ENCODE data around the gene GID4. TPM values are rescaled to one million over a fixed set of nuclear protein-coding genes. Genes with fewer than 3 reads are reported as not detected.

Gene GID4
- total RNA-seq, 3 donors from 2014 or later, result 5.8 to 24.4 (median 5.8) TPM

GRCh38 chr17:18025241-18025944 lies 13.8 kb upstream of the GID4 start:
- Histone ChIP-seq H3K36me3 (ENCODE audit: low read depth) (no peaks in the 10 kb centered on the region), H3K4me1 (ENCODE audit: low read depth) (no peaks in the 10 kb centered on the region), H3K4me3 (no peak overlapping the region), H3K9me3 (no peaks in the 10 kb centered on the region)
- TF ChIP-seq, protein P1, sequence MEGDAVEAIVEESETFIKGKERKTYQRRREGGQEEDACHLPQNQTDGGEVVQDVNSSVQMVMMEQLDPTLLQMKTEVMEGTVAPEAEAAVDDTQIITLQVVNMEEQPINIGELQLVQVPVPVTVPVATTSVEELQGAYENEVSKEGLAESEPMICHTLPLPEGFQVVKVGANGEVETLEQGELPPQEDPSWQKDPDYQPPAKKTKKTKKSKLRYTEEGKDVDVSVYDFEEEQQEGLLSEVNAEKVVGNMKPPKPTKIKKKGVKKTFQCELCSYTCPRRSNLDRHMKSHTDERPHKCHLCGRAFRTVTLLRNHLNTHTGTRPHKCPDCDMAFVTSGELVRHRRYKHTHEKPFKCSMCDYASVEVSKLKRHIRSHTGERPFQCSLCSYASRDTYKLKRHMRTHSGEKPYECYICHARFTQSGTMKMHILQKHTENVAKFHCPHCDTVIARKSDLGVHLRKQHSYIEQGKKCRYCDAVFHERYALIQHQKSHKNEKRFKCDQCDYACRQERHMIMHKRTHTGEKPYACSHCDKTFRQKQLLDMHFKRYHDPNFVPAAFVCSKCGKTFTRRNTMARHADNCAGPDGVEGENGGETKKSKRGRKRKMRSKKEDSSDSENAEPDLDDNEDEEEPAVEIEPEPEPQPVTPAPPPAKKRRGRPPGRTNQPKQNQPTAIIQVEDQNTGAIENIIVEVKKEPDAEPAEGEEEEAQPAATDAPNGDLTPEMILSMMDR (IDR thresholded peaks at IDR 0.05), result no peak
- no peak for DNase-seq
- intact Hi-C loops (cut with DNase I, micrococcal nuclease), result loop anchor here in 1 of 2 donors (10.0 kb wide), 1 partner anchor 141 kb away; no protein-coding TSS in a partner anchor
- ATAC-seq, result no peak

DNA sequence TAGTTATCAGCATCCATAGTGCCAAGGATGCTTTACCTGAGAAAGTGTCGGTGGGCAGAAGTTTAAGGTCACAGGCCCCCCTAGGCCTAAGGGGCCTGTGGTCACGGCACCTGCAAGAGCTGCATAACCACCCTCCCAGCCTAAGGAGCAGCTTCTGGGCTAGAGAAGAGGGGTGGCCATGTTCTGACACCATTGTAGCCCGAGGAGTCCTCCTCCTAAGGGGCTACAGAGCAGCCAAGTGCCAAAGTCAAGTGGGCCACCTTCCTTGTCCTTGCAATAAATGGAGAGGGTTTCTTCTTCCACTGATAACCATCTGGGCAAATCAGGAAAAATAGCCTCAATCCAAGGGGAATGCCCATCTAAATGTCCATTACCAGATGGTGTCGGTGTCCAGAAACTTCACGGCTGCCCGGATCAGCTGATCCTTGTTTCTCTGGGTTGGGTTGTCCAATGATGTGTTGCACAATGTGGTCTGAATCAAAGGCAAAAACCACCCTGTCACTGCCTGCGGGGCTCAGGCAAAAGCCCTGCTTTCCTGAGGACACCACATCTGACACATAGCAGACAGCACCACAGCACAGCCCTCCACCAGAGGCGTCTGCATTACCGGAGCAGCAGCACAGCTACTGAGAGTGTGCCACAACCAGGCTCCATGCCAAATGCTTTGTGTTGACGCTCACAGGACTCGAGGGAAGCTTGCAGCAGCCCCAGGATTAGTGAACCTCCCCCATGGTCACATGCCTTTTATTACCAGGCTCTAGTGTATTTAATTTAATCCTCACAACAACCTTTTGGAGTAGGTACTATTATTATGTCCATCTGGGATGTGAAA lies 13.0 kb upstream of the GID4 start:
- H3K4me1 ChIP-seq (ENCODE audit: low read depth), result no peaks in the 10 kb centered on the region
- ATAC-seq (peak; percentile 27), DNase-seq (no peak)
- H3K4me3 ChIP-seq, result no peak overlapping the region
- TF ChIP-seq, protein P1 (IDR thresholded peaks at IDR 0.05), result no peak
- H3K36me3 ChIP-seq (ENCODE audit: low read depth), result no peaks in the 10 kb centered on the region
- no peaks in the 10 kb centered on the region for H3K9me3 ChIP-seq
- intact Hi-C loops (cut with DNase I, micrococcal nuclease), result loop anchor here in 1 of 2 donors (10.0 kb wide), 1 partner anchor 141 kb away; no protein-coding TSS in a partner anchor

GRCh38 chr17:18027280-18027679 lies 11.9 kb upstream of the GID4 start:
- Histone ChIP-seq H3K4me3 (no peak overlapping the region), H3K9me3 (no peaks in the 10 kb centered on the region), H3K36me3 (ENCODE audit: low read depth) (no peaks in the 10 kb centered on the region), H3K4me1 (ENCODE audit: low read depth) (no peaks in the 10 kb centered on the region)
- intact Hi-C loops (cut with DNase I, micrococcal nuclease), result loop anchor here in 1 of 2 donors (10.0 kb wide), 1 partner anchor 142 kb away; no protein-coding TSS in a partner anchor
- DNase-seq (no peak), ATAC-seq (no peak)
- TF ChIP-seq, protein P1 (IDR thresholded peaks at IDR 0.05), result no peak

GRCh38 chr17:18028114-18028951 lies 10.9 kb upstream of the GID4 start:
- no peak overlapping the region for H3K4me3 ChIP-seq
- intact Hi-C loops (cut with DNase I, micrococcal nuclease), result loop anchor here in 1 of 2 donors (10.0 kb wide), 1 partner anchor 144 kb away; no protein-coding TSS in a partner anchor
- DNase-seq (no peak), ATAC-seq (no peak)
- H3K9me3 ChIP-seq, result no peaks in the 10 kb centered on the region
- no peaks in the 10 kb centered on the region for H3K4me1 ChIP-seq (ENCODE audit: low read depth)
- H3K36me3 ChIP-seq (ENCODE audit: low read depth), result no peaks in the 10 kb centered on the region
- TF ChIP-seq, protein P1 (IDR thresholded peaks at IDR 0.05), result no peak

DNA sequence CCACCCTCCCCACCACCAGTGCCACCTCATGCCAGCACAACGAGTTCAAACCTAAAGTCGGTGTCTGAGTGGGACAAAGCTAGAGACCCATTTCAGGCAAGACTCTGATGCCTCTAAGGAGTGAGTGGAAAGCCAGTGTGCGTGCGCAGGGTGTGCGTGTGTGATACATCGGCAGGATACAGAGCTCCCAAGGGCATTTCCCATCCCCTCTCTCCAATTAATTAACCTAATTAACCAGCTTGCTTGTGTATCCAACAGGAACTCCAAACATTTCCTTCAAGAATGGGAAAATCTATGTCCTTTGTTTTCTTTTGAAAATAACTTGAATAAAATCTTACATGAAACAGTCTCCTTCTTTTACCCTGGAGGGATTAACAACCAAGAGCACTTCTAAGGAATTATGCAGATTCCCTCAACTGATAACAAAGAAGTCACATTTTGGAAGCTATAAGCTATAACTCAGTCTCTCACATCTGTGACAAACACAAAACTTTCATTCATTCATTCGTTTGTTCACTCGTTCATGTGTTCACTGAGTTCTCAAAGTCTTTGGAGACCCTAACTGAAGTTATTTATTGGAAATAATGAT lies 10.2 kb upstream of the GID4 start:
- TF ChIP-seq, protein P1 (IDR thresholded peaks at IDR 0.05), result no peak
- Histone ChIP-seq H3K9me3 (no peaks in the 10 kb centered on the region), H3K36me3 (ENCODE audit: low read depth) (no peaks in the 10 kb centered on the region), H3K4me1 (ENCODE audit: low read depth) (no peaks in the 10 kb centered on the region), H3K4me3 (no peak overlapping the region)
- DNase-seq (no peak), ATAC-seq (no peak)
- intact Hi-C loops (cut with DNase I, micrococcal nuclease), result loop anchor here in 1 of 2 donors (10.0 kb wide), 1 partner anchor 144 kb away; no protein-coding TSS in a partner anchor

Measured in mucosa of descending colon (tissue), 3 donors.